Diencephalon (tissue), 1 donor: ENCODE measurements around the gene C1QTNF3. TPM values are rescaled to one million over a fixed set of nuclear protein-coding genes. Genes with fewer than 3 reads are reported as not detected.

Source experiments
- small RNA-seq: library from RNA; depleted of rRNA; stranded (forward); fragments of <200 nt; gene quantifications from one replicate; pipeline ENCODE3, GENCODE V24; 2014
- total RNA-seq: library from RNA; depleted of rRNA; stranded (reverse); fragments of >200 nt; gene quantifications from one replicate; pipeline ENCODE4 v1.2.3, GENCODE V29; 2014

The C1QTNF3 gene, protein sequence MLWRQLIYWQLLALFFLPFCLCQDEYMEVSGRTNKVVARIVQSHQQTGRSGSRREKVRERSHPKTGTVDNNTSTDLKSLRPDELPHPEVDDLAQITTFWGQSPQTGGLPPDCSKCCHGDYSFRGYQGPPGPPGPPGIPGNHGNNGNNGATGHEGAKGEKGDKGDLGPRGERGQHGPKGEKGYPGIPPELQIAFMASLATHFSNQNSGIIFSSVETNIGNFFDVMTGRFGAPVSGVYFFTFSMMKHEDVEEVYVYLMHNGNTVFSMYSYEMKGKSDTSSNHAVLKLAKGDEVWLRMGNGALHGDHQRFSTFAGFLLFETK
- total RNA-seq = 16.1 TPM

DNA sequence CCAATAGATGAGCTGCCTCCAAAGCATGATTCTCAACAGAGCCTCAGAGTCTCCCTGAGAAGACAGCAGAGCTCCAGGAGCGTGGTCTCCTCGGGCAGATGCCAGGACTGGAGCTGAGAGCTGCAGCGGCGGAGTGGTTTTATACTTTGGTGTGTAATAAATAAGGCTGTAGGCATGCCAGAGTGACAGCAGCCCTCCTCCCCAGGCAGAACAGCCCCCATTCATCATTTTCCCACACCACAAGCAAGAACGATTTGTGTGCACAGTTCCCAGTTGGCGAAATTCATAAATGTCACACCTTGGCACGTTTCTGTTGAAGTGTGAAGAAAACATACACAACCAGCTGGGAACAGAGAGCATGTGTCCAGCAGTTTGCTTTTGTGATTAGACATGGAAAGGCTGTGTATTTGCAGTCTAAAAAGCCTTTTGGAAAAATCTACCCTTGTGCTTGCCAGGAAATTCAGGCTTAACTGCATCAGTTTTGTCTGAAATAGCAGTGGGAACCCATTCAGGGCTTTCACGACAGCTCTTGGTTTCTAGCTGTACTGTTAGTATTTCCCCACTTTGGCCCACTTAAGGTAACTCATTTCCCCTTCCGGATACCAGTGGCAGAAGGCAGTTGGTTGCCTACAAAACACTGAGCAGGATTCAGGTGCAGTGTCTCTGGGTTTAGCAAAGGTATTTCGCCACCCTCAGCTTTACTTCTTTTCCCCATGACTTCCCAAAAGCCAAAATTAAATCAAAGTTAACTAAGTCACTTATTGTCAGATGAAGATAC lies at the start of gene C1QTNF3:
TSS of gene C1QTNF3 (minus strand) at position 115 of the 778 bp plus-strand sequence. CDS start at position 27, 88 bp downstream.

DNA sequence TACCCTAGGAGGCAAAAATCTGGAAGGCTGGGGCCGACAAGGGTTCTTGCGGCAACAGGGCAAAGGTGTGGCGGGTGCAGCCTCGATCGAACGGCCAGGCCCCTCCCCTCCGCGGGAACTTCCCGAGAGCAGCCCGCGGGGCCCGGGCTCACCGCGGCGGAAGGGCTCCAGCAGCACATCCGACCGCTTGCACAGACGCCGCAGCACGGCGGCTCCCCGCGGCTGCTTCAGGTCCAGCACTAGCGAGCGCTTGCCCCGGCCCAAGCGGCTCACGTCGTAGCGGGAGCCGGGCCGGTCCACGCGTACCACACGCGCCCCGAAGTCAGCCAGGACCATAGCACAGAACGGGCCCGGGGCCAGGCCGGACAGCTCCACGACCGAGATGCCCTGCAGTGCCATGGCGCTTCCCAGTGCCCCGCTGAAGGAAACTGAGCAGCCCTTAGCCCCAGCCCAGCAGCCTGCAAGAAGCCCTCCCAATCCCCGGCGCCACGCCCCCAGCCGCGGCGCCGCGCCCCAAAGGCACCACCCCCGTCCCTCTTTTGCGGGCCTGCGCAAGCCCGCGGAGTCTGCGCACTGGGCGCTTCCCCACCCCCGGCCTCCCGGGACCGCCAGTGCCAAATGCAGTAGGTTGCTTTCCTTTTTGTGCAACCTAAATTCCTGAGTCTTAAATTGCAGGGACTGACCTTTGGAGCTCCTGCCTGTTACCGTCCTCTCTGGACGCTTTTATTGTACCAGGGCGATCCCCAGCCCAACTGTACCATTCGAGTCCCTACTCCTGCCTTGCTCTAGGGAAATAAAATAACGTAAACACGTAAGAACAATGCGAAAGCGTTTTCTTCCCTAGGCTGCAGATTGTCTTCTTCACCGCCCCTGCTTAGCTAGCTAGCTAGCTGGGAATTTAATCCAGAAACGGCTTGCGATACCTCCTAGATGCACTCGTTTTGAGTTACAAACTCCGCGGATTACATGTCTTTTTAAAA lies 35.1 kb downstream of the C1QTNF3 start, which contains the start of gene AMACR:
TSS of gene AMACR (minus strand) at position 430 of the 980 bp plus-strand sequence. CDS start at position 399, 31 bp downstream.

DNA sequence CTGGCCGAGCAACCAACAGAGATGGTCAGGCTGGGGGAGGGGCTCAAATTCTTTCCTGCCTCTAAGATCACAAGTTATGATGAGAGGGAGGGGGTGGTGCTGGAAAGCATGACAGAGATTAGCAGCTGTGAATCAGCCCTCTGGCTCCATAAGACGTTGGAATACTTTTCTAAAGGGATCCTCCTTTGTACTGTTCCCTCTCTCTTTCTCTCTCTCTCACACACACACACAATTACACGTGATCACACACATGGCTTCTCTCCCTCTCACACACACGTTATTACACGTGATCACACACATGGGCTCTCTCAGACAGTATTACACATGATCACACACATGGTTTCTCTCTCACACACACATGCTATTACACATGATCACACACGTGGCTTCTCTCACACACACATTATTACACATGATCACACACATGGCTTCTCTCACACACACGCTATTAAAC lies 58.3 kb downstream of the C1QTNF3 start, which contains the start of gene SLC45A2:
TSS of gene SLC45A2 (minus strand) at position 23 of the 454 bp plus-strand sequence. CDS start 110 bp downstream, outside the sequence.

Small RNA genes lying within 50 kb of the gene (small RNA-seq; reads per million reads assigned to genes)
- gene AC139783.1 = not detected

Other genes starting within 250 kb of the C1QTNF3 start
- 5.8 TPM for gene ADAMTS12, start 151.2 kb downstream of the C1QTNF3 start, total RNA-seq
- gene RXFP3, start 106.8 kb downstream of the C1QTNF3 start, total RNA-seq = 3.0 TPM
- 0.23 TPM for gene SLC45A2, start 58.5 kb downstream of the C1QTNF3 start, total RNA-seq
- gene AMACR, start 35.2 kb downstream of the C1QTNF3 start, total RNA-seq = 16.1 TPM